COR-L47 (cell line): ENCODE measurements around the gene CASZ1.

Experiments
- DNase-seq: peaks from one replicate; lab custom pipeline; 2025; lab: John Stamatoyannopoulos, UW

Gene CASZ1

DNA sequence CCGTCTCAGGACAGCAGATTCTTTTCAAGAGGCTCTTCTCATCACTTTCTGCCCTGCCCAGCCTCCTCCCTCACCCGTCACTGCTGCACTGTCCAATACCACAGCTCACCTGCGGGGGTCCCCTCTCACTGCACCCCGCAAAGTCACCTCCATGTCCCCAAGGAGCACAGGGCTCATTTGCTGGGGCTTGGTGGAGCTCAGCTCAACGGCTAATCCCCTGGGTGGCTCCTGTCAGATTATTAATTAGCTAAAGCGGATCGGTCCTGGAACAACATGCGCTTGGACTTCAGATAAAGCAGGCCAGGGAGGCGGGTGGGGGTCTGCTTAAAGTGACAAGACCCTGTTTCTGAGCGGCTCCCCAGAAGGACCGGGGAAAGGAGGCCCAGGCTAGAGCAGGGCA, 43.1 kb downstream of the CASZ1 start:
- no peak for DNase-seq

DNA sequence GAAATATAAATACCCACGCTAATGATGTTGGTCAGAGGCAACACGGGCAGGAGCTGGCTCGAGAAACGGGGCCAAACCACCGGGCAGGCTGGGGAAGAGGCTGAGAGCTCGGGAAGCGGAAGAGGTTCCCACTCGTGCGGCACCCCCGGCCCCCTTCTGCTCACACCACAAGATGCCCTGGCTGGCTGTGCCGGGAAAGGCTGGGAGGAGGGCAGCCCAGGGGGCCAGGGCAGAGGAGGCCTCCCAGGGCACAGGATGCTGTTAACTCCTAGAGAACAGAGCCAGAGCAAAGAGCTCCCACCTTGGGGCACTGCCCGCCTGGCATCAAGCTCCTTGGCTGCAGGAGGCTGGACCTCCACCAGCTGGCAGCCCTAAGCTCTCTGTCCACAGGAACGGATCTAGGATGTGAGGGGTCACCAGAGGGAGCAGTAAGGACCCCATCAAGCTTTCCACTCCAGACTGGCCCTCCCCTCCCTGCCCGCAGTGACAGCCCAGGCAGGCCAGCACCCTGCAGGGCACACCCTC, 44.8 kb downstream of the CASZ1 start:
- DNase-seq: no peak

DNA sequence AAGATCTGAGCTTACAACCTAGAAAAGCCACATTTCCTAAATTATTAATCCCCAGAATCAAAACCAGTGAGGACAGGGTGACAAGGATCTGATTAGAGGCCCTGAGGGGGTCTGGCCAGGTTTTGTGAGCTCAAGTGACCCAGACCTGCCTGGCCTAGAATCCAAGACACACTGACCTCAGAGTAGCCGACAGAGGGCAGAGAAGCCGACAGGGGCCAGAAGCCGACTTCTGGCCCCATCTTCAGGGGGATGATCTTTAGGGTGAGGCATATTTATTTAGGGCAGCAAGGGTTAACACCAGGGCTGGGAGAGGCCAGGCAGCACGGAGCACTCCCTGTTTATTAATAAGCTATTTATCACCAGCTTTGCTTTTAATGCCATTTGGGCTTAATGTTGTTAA, 45.3 kb downstream of the CASZ1 start:
- DNase-seq: no peak

DNA sequence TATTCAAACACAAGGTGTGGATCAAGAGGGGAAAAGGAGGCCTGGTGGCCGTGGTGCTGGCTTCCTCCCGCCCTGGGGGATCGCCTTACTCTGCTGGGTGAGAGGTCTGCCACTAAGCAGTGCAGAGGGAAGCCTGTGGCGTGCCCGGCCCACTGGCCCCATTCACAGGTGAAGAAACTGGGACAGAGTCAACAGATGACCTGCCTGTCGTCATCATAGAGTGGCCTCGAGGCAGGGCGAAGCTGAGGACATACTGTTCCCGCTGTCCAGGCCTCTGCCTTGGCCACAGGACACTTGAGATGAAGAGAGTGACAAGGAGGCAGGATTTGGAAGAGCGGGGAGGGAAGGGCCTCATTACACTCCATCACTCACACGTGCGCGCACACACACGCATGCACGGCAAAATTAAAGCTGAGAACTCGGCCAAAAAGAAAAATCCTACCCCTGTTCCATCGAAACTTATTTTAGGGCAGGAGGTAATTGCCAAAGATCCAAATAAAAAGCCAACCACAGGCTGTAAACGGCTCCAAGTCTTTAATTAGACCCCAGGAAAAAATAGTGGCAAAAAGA, 50.5 kb downstream of the CASZ1 start:
- no peak for DNase-seq

DNA sequence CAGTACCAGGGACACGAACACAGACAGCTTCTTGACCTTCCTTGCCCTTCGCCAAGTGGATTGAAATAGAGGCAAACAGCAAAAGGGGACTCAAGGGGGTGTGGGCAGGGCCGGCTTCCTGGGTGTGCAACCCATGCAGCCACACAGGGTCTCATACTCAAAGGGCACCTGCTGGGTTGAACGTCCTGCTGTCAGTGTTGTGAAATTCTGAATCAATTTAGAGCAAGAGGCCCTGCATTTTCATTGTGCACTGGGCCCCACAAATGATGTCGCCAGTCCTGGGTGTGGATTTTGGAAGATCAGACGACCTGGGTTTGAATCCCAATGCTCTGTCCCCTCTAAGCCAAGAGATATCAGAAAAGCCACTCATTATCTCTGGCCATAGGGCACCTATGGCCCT, 51.1 kb downstream of the CASZ1 start:
- no peak for DNase-seq

DNA sequence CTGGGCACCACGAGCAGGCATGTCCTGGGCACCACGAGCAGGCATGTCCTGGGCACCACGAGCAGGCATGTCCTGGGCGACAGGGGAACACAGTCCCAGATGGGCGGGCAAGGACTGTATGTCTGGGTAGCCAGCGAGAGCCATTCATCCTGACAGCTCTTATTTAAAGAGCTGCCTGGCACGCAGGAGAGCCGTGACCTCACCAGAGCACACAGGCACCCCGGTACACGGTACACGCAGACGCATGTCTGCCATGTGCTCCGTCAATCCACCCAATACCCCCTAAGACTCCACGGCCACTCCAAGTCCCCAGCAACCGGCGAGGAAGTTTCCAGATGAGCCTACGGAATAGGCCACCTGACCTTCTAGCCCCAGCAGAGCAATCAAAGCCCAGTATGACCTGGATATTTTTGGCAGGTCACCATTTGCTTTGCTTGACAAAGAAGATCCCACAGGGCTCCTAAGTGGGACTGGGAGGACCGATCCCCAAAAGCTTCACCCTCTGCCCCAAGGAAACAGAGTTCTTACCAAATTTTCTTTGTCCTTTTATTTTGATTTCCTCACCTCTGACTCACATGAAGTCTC, 51.7 kb downstream of the CASZ1 start:
- DNase-seq: no peak

DNA sequence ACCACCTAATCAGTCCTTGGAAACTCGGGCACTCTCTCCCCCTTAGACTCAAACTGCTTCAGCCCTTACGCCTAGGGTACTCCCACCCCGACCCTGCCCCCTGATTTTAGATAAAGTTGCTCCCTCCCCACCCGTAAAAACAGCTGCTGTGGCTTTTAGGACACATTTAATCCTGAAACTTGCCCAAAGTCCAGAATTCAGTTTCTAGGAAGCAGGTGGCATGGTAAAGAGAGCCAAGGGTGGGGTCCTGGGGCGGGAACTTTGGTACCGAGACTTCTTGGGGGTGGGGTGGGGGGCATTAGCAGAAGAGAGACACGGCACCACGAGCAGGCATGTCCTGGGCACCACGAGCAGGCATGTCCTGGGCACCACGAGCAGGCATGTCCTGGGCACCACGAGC, 52.4 kb downstream of the CASZ1 start:
- no peak for DNase-seq

DNA sequence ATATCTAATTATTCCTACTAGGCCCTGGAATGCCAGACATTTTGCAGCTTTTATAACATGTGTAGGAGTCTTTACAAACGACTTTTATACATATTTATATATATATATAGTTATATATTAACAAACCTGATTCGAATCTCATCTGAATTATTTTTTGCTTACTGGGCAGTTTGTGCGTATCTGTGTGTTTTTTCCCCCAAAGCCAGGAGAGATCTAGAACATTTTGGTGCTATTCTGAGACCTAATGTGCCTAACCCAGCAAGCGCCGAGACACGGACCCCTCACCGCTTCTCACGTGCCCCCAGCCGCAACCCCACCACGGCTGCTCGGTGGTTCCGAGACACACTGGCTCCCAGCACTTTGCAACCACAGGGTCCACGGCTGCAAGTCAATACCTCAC, 54.8 kb downstream of the CASZ1 start:
- DNase-seq: no peak

DNA sequence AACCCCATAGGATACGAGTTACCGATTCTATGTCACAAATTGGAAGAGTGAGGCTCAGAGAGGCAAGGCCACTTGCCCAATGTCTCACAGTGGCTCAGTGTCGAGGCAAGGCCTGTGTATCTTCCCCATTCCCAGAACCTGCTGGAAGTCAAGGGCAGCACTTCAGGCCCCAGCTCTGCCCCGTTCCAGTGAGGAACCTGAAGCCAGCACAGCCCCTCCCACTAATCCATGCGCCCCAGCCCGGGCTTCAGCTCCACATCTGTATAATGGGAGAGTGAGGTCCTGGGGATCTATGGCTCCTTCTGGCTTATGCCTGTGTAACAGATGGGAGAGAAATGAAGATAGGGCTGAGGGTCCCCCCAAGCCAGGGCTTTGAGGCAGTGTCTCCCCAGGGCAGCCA, 56.3 kb downstream of the CASZ1 start:
- no peak for DNase-seq

DNA sequence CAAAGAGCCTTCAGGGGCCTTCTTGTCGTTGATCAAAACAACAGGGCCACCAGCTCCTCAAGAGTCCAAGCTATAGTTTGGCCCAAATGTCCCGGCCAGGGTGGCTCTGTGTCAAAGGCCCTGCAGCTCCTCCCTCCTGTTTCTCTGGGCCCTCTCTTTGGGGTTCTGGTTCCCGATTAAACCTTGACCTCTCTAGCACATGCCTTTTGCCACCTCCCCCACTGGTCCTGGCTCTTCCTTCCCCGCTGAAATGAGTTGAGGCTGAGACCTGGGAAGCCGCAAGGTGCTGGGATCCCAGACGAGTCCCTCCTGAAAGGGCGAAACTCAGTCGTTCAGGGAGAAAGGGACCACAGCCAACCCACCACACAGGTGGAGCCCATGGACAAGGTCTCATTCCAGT, 56.9 kb downstream of the CASZ1 start:
- no peak for DNase-seq

DNA sequence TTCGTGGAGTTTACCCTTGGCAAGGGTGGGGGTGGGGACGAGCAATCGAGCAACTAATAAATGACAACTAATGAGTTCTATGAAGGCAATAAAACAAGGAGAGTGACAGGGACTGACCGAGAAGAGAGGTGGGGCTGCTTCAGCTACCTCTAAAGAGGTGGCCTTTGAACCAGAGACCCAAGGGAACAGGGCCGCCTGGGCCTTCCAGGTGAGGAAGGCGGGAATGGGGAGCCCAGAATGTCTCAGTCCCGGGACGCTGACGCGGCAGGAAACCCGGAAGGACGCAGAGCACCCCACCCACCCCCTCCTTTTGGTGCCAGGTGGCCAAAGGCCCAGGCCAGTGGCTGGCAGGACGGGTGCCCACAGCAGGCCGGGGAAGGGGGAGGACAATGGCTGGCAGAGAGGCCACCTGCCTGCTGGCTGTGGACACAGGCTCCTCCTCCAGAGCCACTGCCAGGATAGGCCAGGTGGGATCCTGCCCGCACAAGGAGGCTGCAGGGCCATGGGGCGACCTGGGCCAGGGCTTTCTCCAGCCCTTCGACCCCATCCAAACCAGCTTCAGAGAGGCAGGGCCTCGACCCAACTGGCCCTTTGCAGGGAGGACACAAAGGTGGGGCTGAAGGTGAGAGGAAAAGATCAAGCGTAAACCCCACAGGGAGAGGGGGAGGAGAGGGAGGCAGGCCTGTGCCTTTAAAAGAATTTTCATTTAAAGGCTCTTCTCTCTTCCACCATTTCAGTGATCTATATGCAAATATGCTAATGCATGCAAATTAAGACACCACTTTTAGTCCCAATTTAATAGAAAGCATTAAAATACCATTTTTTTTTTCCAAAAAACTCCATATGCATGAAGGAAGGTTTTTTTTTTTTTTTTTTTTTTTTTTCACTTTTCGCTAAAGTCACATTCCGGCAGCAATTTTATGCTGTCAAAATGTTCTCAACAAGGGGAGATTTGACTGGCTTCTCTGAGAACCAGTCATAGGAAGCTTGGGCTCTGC, 58.1 kb downstream of the CASZ1 start:
- no peak for DNase-seq

DNA sequence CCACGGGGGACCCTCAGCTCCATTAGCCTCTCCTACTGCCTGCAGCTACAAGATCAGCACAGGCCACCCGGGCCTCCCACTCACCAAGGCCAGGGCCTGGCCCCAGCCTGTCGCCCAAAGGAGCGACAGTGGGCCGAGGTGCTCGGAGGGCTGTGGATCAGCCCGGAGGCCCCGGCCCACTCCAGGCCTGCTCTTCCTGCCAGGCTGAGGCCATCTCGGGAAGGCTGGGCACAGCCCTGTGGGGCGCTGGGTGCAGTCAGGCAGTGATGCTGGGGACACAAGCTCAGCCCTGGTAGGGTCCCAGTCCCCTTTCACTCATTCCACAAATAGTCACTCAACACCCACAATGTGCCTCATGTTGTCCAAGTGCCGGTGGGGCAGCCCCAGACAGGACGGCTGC, 58.8 kb downstream of the CASZ1 start:
- DNase-seq: no peak

DNA sequence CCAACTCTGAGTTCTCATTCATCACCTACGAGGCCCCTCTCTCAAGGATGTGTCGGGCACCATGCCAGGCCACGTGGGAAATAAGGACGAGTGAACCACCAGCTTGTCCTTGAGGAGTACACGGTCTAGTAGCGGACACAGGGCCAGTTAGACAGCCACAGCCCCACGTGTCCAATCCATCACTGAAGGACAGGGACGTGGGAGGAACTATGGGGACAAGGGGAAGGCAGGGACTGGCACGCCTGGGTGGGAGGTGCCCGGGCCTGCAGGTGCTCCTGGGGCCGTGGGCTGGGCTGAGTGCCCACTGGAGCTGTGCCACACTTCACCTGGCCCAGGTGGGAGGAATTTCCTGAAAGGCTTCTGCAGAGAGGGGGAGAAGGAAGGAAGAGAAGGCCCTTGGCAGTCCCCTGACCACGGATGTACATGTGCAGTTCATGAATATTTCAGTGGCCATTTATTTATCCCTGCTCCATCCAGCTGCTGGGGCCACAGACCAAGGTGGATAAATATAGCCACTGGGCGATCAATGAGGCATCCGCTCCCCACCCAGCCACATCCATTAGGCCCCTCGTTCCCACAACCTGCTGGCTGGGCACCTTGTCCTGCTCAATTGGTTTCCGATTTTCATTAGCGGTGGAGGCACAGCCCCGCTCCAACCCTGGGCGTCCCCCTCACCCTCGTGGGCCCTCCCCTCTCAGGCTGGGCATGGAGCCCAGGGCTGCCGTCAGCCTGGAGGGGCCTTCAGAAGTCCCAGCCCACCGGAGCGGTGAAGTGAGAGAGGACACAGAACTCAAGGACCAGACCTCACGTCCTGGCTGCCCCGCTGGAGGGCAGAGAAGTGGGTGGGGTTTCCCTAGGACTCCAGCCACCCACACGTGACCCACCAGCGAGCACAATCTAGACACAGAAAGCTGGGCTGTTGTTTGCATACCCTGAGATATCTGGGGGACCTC, 59.5 kb downstream of the CASZ1 start:
- peak; percentile 83 for DNase-seq

DNA sequence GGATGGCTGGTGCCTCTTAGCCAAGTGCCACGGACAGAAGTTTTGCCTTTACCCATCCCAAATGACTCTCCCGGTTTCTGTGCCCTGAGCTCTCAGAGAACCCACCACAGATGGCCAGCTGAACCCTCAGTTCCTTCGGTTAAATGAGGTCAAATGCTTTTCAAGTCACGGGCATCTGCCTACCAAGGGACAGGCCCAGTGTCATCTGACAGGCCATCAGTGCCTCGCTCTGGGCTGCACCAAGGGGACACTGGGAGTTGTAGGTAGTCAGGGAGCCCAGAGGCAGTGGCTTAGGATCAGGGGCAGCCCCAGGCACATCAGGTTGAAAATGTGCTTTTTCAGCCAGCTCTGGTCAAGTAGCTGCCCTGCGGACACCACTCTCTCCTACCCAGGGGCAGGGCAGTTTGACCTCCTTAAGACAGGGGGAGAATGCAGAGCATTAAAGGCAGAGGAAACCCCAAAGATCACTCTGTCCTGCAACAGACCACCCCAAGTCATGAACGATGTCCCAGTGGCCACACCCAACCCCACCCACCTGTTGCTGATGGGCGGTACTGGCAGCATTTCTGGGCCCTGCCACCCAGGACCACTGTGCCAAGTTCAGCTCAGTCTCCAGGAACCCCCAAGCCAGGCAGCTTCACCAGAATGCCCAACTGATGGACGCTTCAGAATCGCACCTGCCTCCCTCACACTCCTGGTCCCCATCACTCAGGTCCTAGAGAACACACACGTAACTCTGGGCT, 60.7 kb downstream of the CASZ1 start:
- no peak for DNase-seq

DNA sequence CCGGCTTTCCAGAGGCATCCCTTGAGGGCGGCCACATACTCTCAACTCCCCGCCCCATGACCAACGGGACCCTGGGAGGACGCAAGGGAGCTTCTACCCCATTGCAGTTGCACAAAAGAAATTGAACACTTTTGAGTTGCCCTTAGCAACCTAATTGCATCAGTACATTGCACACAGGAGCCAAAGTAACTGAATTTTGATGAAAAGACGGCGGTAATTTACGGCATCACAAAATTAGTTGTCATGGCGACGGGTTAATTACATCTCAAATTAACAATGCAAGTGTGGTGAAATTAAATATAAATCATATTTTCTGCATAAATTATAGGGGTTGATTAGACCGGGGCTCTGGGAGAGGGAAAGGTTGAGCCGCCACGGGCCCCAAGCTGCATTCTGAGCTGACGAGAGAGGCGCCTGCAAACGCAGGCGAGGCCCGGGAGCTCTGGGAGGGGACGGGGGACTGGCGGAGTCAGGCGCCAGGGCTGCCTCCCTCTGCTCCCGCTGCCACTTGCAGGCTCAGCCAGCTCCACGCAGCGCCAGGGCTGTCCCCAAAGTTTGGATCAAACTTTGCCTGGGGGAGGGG, 61.4 kb downstream of the CASZ1 start:
- peak; percentile 72 for DNase-seq

DNA sequence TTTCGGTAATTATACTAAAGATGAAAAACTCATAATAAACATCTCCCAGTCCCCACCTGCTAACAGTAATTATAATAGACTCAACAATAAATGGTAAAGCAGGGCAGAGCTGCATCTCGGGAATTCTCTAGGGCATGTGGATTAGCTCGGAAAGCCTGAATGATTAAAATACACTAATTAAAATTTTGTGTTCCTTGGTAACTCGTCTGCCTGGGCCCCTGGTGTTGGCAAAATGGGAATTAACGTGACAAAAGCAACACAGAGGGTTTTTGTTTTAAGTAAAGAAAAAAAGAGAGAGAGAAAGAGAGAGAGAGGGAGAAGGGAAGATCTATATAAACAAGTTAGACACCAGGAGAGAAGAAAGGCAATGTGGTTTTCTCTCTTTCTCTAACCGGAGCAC, 62.1 kb downstream of the CASZ1 start:
- no peak for DNase-seq

DNA sequence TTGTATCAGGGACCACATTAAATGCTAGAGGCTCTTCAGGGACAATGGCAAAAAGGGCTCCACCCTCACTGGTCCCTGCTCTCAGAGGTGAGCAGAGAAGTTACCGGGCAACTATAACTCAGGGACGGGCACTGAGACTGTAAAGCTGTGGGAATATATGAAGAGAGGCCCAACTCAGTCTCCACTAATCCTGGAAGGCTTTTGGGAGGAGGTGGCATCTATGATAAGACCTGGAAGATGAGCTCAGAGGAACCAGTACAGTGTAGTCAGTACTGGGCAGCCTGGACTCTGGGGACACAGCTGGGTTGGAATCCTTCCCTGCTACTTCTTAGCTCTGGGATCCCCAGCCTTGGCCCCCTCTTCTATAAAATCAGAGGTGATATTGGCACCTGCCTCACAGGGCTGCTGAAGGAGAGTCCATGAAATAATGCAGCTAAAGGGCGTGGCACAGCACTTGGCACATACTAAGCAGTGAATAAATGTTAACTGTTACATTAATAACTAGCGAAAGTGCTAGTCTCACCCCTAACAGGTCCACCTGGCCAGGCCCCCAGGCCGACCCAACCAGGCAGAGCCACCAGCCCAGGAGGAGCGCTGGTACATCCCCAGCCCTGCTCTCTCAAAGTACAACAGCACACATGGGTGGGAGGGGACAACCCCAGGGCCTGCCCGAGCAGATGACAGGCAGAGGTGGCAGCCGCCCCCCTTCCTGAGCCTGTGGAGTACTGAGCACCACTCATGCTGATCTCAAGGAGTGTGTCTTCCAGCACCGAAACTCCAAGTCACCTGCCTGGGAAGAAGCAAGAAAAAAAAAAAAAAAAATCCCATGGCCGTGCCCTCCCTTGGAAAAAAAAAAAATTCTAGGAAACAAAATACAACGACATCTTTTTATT, 62.7 kb downstream of the CASZ1 start:
- DNase-seq: no peak

DNA sequence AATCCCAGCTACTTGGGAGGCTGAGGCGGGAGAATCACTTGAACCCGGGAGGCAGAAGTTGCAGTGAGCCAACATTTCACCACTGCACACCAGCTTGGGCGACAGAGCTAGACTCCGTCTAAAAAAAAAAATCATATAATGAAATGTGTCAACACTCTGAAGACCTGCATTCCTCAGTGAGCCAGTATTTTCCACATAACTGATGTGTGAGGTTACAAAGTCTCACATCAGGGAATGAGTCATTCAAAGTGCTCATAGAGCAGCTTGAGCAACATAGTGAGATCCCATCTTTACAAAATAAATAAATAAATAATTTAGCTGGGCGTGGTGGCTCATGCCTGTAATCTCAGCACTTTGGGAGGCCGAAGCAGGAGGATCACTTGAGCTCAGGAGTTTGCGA, 65.5 kb downstream of the CASZ1 start:
- DNase-seq: no peak

DNA sequence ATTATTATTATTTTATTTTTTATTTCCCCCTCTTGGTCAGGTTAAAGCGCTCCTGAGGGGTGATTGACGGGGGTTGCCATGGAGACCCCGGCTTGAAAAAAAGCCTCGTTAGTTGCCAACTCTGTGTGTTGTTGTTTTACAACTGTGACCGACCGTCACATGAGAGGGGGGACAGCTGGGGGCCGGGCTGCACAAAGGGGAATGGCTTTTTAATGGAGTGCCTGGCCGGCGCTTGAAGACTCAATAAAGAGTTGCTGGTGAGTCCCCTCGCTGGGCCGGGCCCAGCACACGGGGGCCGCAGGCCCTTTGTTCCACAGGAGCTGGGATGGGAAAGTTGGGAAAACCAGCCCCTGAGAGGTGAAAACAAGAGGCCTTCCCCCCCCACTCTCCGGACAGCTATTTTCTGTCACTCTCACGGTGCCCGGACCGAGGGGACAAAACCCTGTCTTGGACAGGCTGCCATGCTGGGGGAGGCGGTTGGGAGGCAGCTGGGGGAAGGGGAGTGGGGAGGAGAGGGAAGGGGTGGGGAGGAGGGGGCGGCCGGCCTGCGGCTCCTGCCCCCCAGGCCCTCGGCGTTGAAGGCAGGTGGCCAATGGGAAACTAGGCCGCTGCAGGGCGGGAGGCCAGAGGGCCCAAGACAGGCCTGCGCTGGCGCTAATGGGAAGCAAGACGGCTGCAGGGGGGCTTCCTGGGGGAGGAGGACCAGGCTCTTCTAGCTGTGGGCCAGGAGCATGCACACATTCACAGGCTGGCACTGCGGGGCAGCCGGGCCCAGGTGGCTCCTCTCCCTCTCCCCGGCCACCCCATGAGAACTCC, 67.6 kb downstream of the CASZ1 start:
- peak; percentile 39 for DNase-seq
